ENCODE measurements around the gene CCP110. TPM values are rescaled to one million over a fixed set of nuclear protein-coding genes. Genes with fewer than 3 reads are reported as not detected.

The CCP110 gene
- total RNA-seq, result 100 TPM

DNA sequence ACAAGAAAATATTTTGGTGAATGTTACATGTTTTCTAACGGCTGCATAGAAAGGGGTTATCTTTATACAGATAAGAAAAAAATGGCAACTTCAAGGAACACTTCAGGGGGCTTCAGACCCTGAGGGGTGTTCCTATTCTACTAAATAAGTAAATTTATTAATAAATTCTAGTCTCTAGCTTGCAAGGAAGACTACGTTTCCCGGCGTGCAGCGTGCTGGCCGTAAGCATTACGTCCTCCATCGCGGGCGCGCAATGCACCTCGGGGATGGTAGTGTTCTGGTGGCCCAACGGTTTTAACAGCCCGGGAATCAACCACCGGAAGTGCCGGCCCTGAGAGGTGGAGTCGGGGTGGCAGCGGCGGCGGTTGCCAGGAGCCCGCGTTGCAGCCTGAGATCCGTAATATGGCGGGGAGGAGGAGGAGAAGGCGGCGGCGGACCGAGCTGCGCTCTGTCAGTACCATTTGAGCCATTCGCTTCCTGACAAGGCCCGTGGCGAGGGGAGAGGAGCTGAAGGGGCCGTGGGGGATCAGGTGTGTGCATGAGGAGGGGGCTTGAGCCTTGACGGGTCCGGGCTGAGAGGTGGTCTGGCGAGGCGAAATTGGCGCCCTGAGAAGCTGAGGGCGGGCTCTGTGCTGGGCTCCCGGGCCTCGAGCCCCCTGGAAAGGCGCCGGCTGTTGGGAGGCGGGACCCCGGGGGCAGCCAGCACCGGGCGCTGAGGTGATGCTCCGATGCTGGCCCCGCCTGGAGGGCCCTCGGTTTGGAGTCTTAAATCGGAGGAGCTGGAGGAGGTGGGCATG is at the start of gene CCP110:
Gene CCP110 (plus strand): TSS at position 384 of the 797 bp plus-strand sequence. CDS start 3,940 bp downstream, outside the sequence.

GRCh38 chr16:19521471-19522396 is 2.0 kb upstream of the CCP110 start, which contains the start of gene GDE1:
TSS of gene GDE1 (minus strand) at chr16:19522098. CDS start at chr16:19521964, 134 bp downstream.

GRCh38 chr16:19555186-19555937 is 31.6 kb downstream of the CCP110 start, which contains the start of gene VPS35L:
TSS of gene VPS35L (plus strand) at chr16:19555703. CDS start at chr16:19555730, 27 bp downstream.

Other genes with a start within 250 kb of the CCP110 start
- 0.31 TPM for gene CLEC19A, start 238.2 kb upstream of the CCP110 start, total RNA-seq
- 0.31 TPM for gene TMC5, start 106.1 kb upstream of the CCP110 start, total RNA-seq
- 37.6 TPM for gene GDE1, start 1.8 kb upstream of the CCP110 start, total RNA-seq
- 54.5 TPM for gene VPS35L, start 31.8 kb downstream of the CCP110 start, total RNA-seq
- 27.2 TPM for gene KNOP1, start 194.3 kb downstream of the CCP110 start, total RNA-seq
- gene IQCK, start 194.3 kb downstream of the CCP110 start, total RNA-seq, result 20.0 TPM